K562 (cell line): ENCODE results near the gene ZNF799. TPM values are rescaled to one million over a fixed set of nuclear protein-coding genes. Genes with fewer than 3 reads are reported as not detected.
A peak's percentile ranks its signal among the peaks of the same experiment; 100 is the strongest.

Source experiments
- CHD1 ChIP-seq: fragments of 200-600 bp; sonication (generic); IDR thresholded peaks from one replicate; pipeline ENCODE4 v1.6.1; 2012; ENCODE audit warnings: mild to moderate bottlenecking, moderate library complexity, low read length, inconsistent platforms
- CSDE1 ChIP-seq, 2 experiments: fragments of 450-650 bp; IDR thresholded peaks; 2 replicates each; pipeline ENCODE4 v1.6.1; 2016; ENCODE audit warnings: mild to moderate bottlenecking in 1 of 2
- EGR1 ChIP-seq: fragments of 450-650 bp; conservative IDR thresholded peaks from 2 replicates; pipeline ENCODE4 v1.6.1; 2017; ENCODE audit warnings: mild to moderate bottlenecking
- EWSR1 ChIP-seq: fragments of 450-650 bp; IDR thresholded peaks from 2 replicates; pipeline ENCODE4 v1.6.1; 2018; ENCODE audit warnings: borderline replicate concordance, mild to moderate bottlenecking, low read depth, moderate library complexity; ENCODE audit not compliant: partially characterized antibody
- FOXK2 ChIP-seq, 2 experiments: fragments of 450-650 bp; IDR thresholded peaks in 1 of 2; conservative IDR thresholded peaks in 1 of 2; 2 replicates each; pipeline ENCODE4 v1.6.1; 2016; ENCODE audit warnings: low read depth in 2 of 2, mild to moderate bottlenecking in 1 of 2
- GTF2B ChIP-seq: IDR thresholded peaks from 2 replicates; pipeline ENCODE4 v1.6.1; 2011; ENCODE audit not compliant: insufficient read length; ENCODE audit errors: extremely low read depth
- HBP1 ChIP-seq: fragments of 450-650 bp; formaldehyde crosslinking; IDR thresholded peaks from 2 replicates; pipeline ENCODE4 v1.4.0; 2022; ENCODE audit warnings: missing genetic modification characterization
- HDAC8 ChIP-seq: fragments of 450-650 bp; IDR thresholded peaks from 2 replicates; pipeline ENCODE4 v1.6.1; 2016; ENCODE audit warnings: mild to moderate bottlenecking, missing genetic modification characterization, moderate library complexity, missing compliant biosample characterization
- RCOR1 ChIP-seq, 2 experiments: IDR thresholded peaks; 2 replicates each; pipeline ENCODE4 v1.6.1; 2012; ENCODE audit warnings: low read depth in 2 of 2, low read length in 2 of 2, borderline replicate concordance in 1 of 2, improper control_type of control experiment in 1 of 2
- SIN3A ChIP-seq, 2 experiments: fragments of 150-350 bp in 1 of 2; IDR thresholded peaks; 2 replicates each; pipeline ENCODE4 v1.6.1; 2011 to 2016; ENCODE audit warnings: borderline replicate concordance in 2 of 2, low read depth in 2 of 2, low read length in 2 of 2, mild to moderate bottlenecking in 2 of 2, moderate library complexity in 2 of 2; ENCODE audit not compliant: control insufficient read depth in 1 of 2
- SRF ChIP-seq, 2 experiments: fragments of 250-450, 450-650 bp in 1 of 2; sonication (Bioruptor Pico) in 1 of 2; sonication (generic) in 1 of 2; formaldehyde crosslinking; IDR thresholded peaks; 2 replicates each; pipeline versions ENCODE4 v1.5.0 to v1.5.1; 2020 to 2022; ENCODE audit warnings: mild to moderate bottlenecking in 1 of 2, missing genetic modification reagents in 1 of 2
- USF2 ChIP-seq: sonication (generic); formaldehyde crosslinking; IDR thresholded peaks from 2 replicates; pipeline ENCODE4 v1.5.0; 2020; ENCODE audit warnings: missing genetic modification reagents
- ZBTB43 ChIP-seq: sonication (generic); formaldehyde crosslinking; IDR thresholded peaks from 2 replicates; pipeline ENCODE4 v1.8.0; 2023; ENCODE audit warnings: mild to moderate bottlenecking, missing genetic modification reagents
- ZNF24 ChIP-seq: fragments of 450-650 bp; IDR thresholded peaks from 2 replicates; pipeline ENCODE4 v1.6.1; 2016
- polyA plus RNA-seq, 8 experiments: library from polyadenylated mRNA; depleted of rRNA in 4 of 8; stranded (reverse) in 5 of 8; unstranded in 3 of 8; fragments of >200 nt; fragmentation: Nextera tagmentation in 2 of 8; fragmentation: Illumina TruSeq in 1 of 8; extraction: Ambion mirVana in 2 of 8; extraction: Trizol in 1 of 8; gene quantifications; 2 replicates each; pipeline versions ENCODE4 v1.2.1 to v1.2.3, GENCODE V29; 2011 to 2014; ENCODE audit warnings: inconsistent platforms in 1 of 8, missing spikeins in 1 of 8
- total RNA-seq, 7 experiments: library from RNA; depleted of rRNA in 6 of 7; stranded (reverse); fragments of >200 nt in 6 of 7; fragmentation: Illumina TruSeq in 2 of 7; extraction: Trizol in 2 of 7; gene quantifications; 2 replicates each; pipeline versions ENCODE4 v1.2.1 to v1.2.3, GENCODE V29; 2011 to 2021; ENCODE audit warnings: low replicate concordance in 1 of 7

ZNF799 gene
- total and polyA plus RNA-seq, 9 of the 15 experiments (the other 6 are each of a cell fraction or from before 2014, with no cell fraction given) = 0.63 to 5.5 (median 2.9) TPM

- TF ChIP-seq GTF2B = no peak
- TF ChIP-seq CSDE1 (IDR thresholded peaks at IDR 0.05) = no peak
- TF ChIP-seq EWSR1 = no peak
- no peak for TF ChIP-seq HBP1 (CRISPR knock-in tag)
- TF ChIP-seq FOXK2 (conservative IDR thresholded peaks at IDR 0.05 in 1 of 2, IDR thresholded peaks at IDR 0.05 in 1 of 2; ENCODE audit: low read depth in 2 of 2) = no peak
- peak; percentile 34; the same call in 1 of the 2 replicates for TF ChIP-seq EGR1
- no peak for TF ChIP-seq ZBTB43
- TF ChIP-seq SRF (CRISPR knock-in tag; IDR thresholded peaks at IDR 0.05) = no peak; a peak in 1 of 4 replicates
- TF ChIP-seq SIN3A (IDR thresholded peaks at IDR 0.05; ENCODE audit: borderline replicate concordance in 2 of 2, control insufficient read depth in 1 of 2, low read depth in 2 of 2, low read length in 2 of 2) = peak in 1 of 2 experiments; percentile 19; a peak in 1 of 4 replicates
- TF ChIP-seq CHD1 = peak; percentile 56
- TF ChIP-seq HDAC8 = no peak
- TF ChIP-seq RCOR1 (IDR thresholded peaks at IDR 0.05; ENCODE audit: borderline replicate concordance in 1 of 2, low read depth in 2 of 2, low read length in 2 of 2) = no peak
- no peak for TF ChIP-seq USF2
- TF ChIP-seq ZNF24 = no peak
Observed at GRCh38 chr19:12440541-12441316, 39.7 kb upstream of the ZNF799 start, which contains the start of gene ZNF443 (continued).
